HG03342 (cell line): ENCODE results near the gene IL22RA2.

Source experiments
- ATAC-seq: cut with Tn5 transposase; IDR thresholded peaks from one replicate; pipeline ENCODE4 v1.9.1; 2021; ENCODE audit warnings: mild to moderate bottlenecking, moderate library complexity; ENCODE audit not compliant: unreplicated experiment

Gene IL22RA2

DNA sequence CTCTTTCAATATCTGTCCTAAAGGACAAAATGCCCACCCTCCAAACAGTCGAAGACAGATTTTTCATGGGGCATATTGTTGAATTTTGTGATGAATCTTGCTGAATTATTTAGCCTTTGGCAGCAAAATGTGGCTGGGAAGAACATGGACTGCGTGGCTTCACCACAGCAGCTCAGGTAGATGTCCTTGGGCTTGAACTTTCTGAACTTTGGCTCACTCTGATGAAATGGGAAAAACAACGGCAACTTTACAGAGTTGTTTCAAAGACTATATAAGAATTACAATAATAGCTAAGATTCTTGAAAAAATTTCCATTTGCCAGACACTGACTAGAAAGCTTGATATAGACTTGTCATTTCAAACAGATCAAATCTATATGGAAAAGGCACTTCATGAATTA is 75.9 kb downstream of the IL22RA2 start:
- ATAC-seq = no peak

DNA sequence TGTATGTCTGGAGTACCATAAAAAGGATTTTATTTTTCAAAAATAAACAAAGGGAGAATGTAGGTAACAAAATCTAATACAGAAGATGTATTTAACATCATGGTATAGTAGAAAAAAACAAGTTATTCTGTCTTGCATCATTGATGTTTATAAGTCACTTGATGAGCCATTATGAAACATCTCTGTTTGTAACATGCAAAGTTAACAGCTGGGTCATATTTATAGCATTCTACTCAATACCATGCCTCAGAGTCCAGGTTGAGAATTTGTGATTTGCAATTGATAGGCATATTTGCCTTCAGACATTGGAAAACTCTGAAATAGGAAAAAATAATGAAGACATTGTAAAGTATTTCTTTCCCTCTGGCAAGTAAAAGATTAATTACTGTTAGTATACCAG is 76.4 kb downstream of the IL22RA2 start:
- peak; percentile 31 for ATAC-seq

DNA sequence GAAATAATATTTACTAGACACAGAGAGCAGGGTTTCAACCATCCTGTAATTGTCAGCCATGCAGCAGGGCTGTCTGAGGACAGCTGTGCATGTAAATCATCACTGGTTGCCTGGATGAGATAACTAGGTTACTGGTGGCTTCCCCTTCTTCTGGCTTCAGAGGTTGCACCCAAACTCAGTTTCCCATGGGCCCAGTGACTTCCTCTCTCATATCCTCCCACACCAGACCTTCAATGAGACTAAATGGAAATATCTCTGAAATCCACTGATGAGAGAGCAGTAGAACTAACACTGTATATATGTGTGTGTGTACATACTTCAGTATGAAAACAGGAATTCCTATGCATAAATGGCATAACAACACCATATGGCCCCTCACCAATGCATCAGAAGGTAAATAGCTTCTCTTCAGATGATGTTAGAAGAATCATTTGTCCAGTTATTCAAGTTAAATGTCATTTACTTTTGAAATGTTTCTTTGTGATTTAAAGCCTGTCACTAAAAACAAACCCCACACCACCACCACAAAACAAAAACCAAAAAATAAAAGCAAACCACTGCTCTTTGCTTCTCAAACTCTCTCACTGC is 77.7 kb downstream of the IL22RA2 start:
- ATAC-seq = peak; percentile 74

DNA sequence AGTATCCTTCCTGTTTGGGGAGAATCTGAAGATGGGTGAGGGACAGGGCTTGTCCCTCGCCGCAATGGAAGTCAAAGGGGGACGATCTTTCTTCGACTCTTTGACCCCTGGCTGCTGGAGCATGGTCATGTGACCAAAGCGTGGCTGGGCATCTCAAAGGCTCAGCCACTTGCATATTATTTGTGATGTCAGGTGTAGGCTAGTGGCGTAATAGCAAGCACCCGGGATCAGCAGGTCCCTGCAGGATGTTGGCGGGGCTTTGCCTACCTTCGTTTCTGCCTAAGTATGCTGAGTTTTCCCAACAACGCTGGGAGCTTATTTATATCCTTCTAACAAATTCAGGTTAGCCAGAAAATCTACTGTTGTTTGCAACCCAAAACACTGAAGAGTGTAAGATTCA is 78.4 kb downstream of the IL22RA2 start:
- no peak for ATAC-seq

DNA sequence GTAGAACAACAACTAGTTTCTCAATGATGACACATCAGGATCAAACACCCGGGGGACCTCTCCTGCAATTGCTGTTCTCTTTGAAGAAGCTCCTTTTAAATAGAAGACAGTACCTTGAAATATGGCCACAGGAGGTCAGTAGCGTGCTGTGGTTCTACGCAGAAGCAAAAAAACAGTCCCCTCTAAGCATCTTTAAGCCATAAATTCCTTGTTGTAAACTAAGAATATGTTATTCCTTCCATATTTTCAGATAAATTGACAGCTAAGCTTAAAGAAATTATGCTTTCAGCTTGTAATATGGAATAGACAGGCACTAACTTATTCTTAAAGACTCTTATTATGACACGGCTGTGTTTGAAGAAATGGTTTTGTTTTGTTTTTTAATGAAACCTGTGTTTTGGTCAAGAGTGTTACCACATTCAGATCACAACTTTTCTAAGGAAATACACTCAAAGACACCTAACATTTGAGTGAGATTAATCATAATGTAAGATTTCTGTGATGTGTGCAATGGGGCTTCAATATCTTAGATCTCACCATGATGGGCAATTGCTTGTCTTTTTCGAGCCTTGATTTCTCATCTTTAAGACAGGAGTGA is 78.9 kb downstream of the IL22RA2 start:
- peak; percentile 29 for ATAC-seq
